Skeletal muscle tissue (tissue), 4 donors: ENCODE measurements around the gene LBX1. TPM values are rescaled to one million over a fixed set of nuclear protein-coding genes. Genes with fewer than 3 reads are reported as not detected.
"Not testable (repeated sequence)": the region's sequence is repeated elsewhere in the genome, so short reads cannot be mapped to it uniquely, and the experiment has no call there.

ENCODE experiments used
- H3K27ac ChIP-seq: one replicate; pipeline ENCODE4 v1.7.0; 2013; ENCODE audit warnings: mild to moderate bottlenecking, low read depth, low read length, inconsistent platforms
- H3K27me3 ChIP-seq, 3 donors: one replicate each; pipeline ENCODE4 v1.7.0; 2013; ENCODE audit warnings: low read length in 3 of 3; ENCODE audit not compliant: control insufficient read depth in 3 of 3, insufficient read depth in 3 of 3
- H3K36me3 ChIP-seq, 3 donors: one replicate each; pipeline ENCODE4 v1.7.0; 2013; ENCODE audit warnings: low read length in 3 of 3; ENCODE audit not compliant: control insufficient read depth in 3 of 3, insufficient read depth in 3 of 3
- H3K4me1 ChIP-seq, 3 donors: one replicate each; pipeline ENCODE4 v1.7.0; 2013; ENCODE audit warnings: low read length in 3 of 3, mild to moderate bottlenecking in 3 of 3; ENCODE audit not compliant: control insufficient read depth in 3 of 3, insufficient read depth in 3 of 3
- H3K4me3 ChIP-seq, 3 donors: one replicate each; pipeline ENCODE4 v1.7.0; 2013; ENCODE audit warnings: low read length in 3 of 3
- H3K9ac ChIP-seq, 3 donors: one replicate each; pipeline ENCODE4 v1.7.0; 2013; ENCODE audit warnings: low read length in 3 of 3, mild to moderate bottlenecking in 3 of 3, moderate library complexity in 2 of 3, low read depth in 1 of 3
- H3K9me3 ChIP-seq, 3 donors: one replicate each; pipeline ENCODE4 v1.7.0; 2013; ENCODE audit warnings: low read length in 3 of 3; ENCODE audit not compliant: control insufficient read depth in 3 of 3
- total RNA-seq: library from RNA; depleted of rRNA; stranded (reverse); fragments of >200 nt; gene quantifications from one replicate; pipeline ENCODE4 v1.2.3, GENCODE V29; 2014
- donor health status: Osteomylitis.

Gene LBX1
- total RNA-seq, 1 donor from 2014 or later, result 3.1 TPM

DNA sequence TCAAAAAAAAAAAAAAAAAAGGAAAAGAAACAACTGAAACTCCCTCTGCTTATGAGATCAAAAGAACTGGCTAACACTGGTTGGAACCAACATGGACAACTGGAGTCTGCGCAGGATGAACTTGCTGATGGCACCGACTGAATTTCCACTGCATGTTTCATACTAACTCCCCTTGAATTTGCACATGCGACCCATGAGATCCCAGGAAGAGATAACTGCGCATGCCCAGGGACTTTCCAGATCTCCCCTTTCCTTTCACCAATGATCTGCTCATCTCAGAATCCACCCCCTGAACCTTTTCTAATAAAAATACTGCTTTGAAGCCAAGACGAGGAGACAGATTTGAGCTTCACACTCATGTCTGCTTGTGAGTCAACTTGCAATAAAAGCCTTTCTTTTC is 20.7 kb downstream of the LBX1 start:
- Histone ChIP-seq H3K9ac (no peak overlapping the region), H3K9me3 (no peaks in the 10 kb centered on the region), H3K27ac (no peak overlapping the region), H3K27me3 (peaks cover 8 to 40% (median 32%) of the 10 kb centered on the region in 3 donors), H3K4me3 (no peak overlapping the region), H3K36me3 (no peaks in the 10 kb centered on the region), H3K4me1 (no peaks in the 10 kb centered on the region)

- Histone ChIP-seq H3K36me3 (no peaks in the 10 kb centered on the region), H3K9ac (no peak overlapping the region), H3K4me1 (no peaks in the 10 kb centered on the region), H3K27ac (no peak overlapping the region), H3K4me3 (no peak overlapping the region), H3K27me3 (peaks cover under 1 to 34% (median 28%) of the 10 kb centered on the region in 3 donors), H3K9me3 (no peaks in the 10 kb centered on the region)
Observed at GRCh38 chr10:101207026-101207425, 22.2 kb downstream of the LBX1 start.

- H3K36me3 ChIP-seq, H3K9me3 ChIP-seq, H3K27ac ChIP-seq, H3K4me3 ChIP-seq, H3K9ac ChIP-seq, H3K4me1 ChIP-seq, H3K27me3 ChIP-seq: not testable (repeated sequence)
Observed at GRCh38 chr10:101202667-101203066, 26.6 kb downstream of the LBX1 start.

GRCh38 chr10:101198326-101198977 is 30.8 kb downstream of the LBX1 start:
- not testable (repeated sequence) for H3K36me3 ChIP-seq, H3K9me3 ChIP-seq, H3K9ac ChIP-seq, H3K27ac ChIP-seq, H3K4me3 ChIP-seq, H3K4me1 ChIP-seq
- H3K27me3 ChIP-seq, result peaks cover 0 to 11% (median 9%) of the 10 kb centered on the region in 3 donors

DNA sequence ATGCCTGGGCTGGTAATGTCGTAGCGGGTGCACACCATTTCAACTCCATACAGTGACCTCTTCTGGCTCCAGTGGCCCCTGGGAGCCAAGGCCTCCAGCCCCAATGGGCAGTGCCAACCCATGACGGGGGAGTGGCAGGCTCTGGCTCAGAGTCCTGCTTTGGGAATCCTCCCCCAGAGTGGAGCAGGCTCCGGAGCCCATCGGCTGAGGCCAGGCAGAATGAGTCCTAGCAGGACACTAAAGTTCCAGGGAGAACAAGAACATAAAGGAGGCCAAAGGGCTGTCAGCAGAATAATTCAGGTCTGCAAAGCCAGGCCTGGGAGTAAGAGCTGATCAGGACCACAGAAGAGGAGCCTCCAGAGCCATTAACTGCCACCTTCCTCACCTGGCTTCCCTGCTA is 33.3 kb downstream of the LBX1 start:
- peaks cover 0 to 14% (median 10%) of the 10 kb centered on the region in 3 donors for H3K27me3 ChIP-seq
- H3K4me1 ChIP-seq, result no peaks in the 10 kb centered on the region
- no peak overlapping the region for H3K4me3 ChIP-seq
- H3K36me3 ChIP-seq, result no peaks in the 10 kb centered on the region
- no peaks in the 10 kb centered on the region for H3K9me3 ChIP-seq
- H3K27ac ChIP-seq, result no peak overlapping the region
- H3K9ac ChIP-seq, result no peak overlapping the region

DNA sequence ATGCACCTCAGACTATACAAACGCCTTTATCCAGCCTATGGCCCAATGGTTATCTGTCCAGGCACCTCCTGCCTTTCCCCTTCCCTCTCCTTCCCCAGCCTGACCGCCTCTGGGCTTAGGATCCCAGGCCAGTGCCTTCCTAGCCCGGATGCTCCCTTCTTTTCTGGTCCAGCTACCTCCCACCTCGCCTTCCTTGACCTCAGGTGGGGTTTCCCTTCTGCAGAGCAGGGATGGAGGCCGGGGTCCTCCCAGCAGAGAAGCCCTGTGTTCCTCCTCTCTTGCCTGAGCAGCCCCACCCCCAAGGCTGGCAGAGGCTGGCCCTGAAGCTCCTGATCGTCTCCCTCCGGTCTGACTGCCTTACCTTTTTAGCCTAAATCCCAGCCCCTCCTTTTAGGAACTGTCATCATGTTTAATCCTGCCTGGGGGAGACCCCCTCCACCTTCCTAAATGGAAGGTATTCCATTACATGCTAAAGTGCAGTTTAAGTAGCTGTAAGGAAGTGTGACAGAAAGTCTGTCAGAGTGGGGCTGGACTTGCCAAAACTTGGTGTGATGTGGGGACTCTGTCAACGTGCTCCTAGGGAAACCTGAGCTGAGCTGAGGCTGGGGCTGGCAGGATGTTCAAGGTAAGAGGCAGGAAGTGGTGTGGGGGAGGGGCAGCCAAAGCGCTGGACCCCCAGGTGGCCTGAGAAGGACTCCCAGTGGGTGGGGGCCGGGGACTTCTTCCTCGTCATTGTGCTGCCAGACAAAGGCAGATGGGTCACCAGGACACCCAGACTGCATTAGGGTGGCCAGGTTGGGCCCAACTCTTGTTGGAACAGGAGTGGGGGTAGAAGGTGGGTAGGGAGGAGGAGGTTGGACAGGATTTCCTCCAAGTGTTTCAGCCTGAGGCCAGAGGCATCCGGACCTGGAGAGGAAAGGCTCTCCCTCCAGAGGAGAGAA is 39.5 kb downstream of the LBX1 start:
- H3K27me3 ChIP-seq, result peaks cover 0 to 5% (median 4%) of the 10 kb centered on the region in 3 donors
- no peaks in the 10 kb centered on the region for H3K4me1 ChIP-seq

DNA sequence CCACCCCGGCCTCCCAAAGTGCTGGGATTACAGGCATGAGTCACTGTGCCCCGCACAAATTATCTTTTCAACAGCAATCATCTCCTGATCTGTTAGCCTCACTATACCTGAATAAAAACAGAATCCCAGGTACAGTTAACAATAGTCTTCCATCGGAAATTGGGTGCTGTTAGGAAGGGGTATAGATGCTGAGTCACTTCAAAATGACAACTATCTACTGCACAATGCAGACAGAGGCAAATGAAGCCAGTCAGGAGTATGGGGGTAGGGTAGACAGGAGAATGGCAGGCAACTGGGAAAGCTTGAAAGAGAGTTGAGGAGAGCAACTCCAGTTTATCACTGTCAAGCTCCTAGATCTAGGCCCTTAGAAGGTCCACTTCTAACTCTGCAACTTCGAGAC is 40.3 kb downstream of the LBX1 start:
- Histone ChIP-seq H3K27me3 (peaks cover 0 to 5% (median 4%) of the 10 kb centered on the region in 3 donors), H3K36me3 (no peaks in the 10 kb centered on the region), H3K9me3 (no peaks in the 10 kb centered on the region), H3K4me1 (no peaks in the 10 kb centered on the region), H3K9ac (no peak overlapping the region), H3K27ac (no peak overlapping the region), H3K4me3 (no peak overlapping the region)

More for the DNA sequence above, 39.5 kb downstream of the LBX1 start:
- Histone ChIP-seq H3K9me3 (no peaks in the 10 kb centered on the region), H3K36me3 (no peaks in the 10 kb centered on the region), H3K4me3 (no peak overlapping the region), H3K9ac (no peak overlapping the region), H3K27ac (no peak overlapping the region)

- Histone ChIP-seq H3K9ac (no peak overlapping the region), H3K27me3 (peaks cover 0 to 5% (median 3%) of the 10 kb centered on the region in 3 donors), H3K36me3 (no peaks in the 10 kb centered on the region), H3K9me3 (no peaks in the 10 kb centered on the region), H3K4me1 (peaks cover 0 to 3% (median 2%) of the 10 kb centered on the region in 3 donors), H3K27ac (no peak overlapping the region), H3K4me3 (no peak overlapping the region)
Observed at GRCh38 chr10:101183458-101184183, 45.6 kb downstream of the LBX1 start.

- Histone ChIP-seq H3K9ac (no peak overlapping the region), H3K27ac (no peak overlapping the region), H3K36me3 (no peaks in the 10 kb centered on the region), H3K27me3 (peaks cover 0 to 5% (median 3%) of the 10 kb centered on the region in 3 donors), H3K4me1 (peaks cover 0 to 3% (median 2%) of the 10 kb centered on the region in 3 donors), H3K4me3 (no peak overlapping the region), H3K9me3 (no peaks in the 10 kb centered on the region)
Observed at GRCh38 chr10:101182936-101183335, 46.3 kb downstream of the LBX1 start.
